HG02571 (cell line): ENCODE results near the gene ADAM21.
"Not testable (repeated sequence)": the region's sequence is repeated elsewhere in the genome, so short reads cannot be mapped to it uniquely, and the experiment has no call there.

Experiments
- ATAC-seq: cut with Tn5 transposase; IDR thresholded peaks from one replicate; pipeline ENCODE4 v1.9.1; 2021; ENCODE audit warnings: mild to moderate bottlenecking, moderate library complexity; ENCODE audit not compliant: unreplicated experiment

ADAM21 gene

GRCh38 chr14:70451874-70452273 lies at the start of gene ADAM21:
TSS of gene ADAM21 (plus strand) at chr14:70452174. CDS start at chr14:70457500, 5,326 bp downstream.
- ATAC-seq, result no peak

- ATAC-seq, result not testable (repeated sequence)
These were observed 48.6 kb upstream of the ADAM21 start for GRCh38 chr14:70403335-70403734.

- ATAC-seq, result not testable (repeated sequence)
These were observed 45.8 kb upstream of the ADAM21 start for GRCh38 chr14:70406216-70406615.

GRCh38 chr14:70407621-70408020 lies 44.4 kb upstream of the ADAM21 start:
- no peak for ATAC-seq

GRCh38 chr14:70415788-70416187 lies 36.2 kb upstream of the ADAM21 start:
- no peak for ATAC-seq

GRCh38 chr14:70416338-70416724 lies 35.6 kb upstream of the ADAM21 start:
- ATAC-seq, result no peak

- ATAC-seq, result peak; percentile 53
These were observed 35.1 kb upstream of the ADAM21 start, which contains the start of gene SYNJ2BP for GRCh38 chr14:70416725-70417349. TSS of gene SYNJ2BP (minus strand) at chr14:70417090. CDS start at chr14:70416963, 127 bp downstream.

- not testable (repeated sequence) for ATAC-seq
These were observed 32.6 kb upstream of the ADAM21 start for GRCh38 chr14:70419270-70419931.

GRCh38 chr14:70422538-70422937 lies 29.4 kb upstream of the ADAM21 start:
- no peak for ATAC-seq

- ATAC-seq, result no peak
These were observed 26.6 kb upstream of the ADAM21 start for GRCh38 chr14:70425354-70425753.

GRCh38 chr14:70426555-70426954 lies 25.4 kb upstream of the ADAM21 start:
- ATAC-seq, result not testable (repeated sequence)

- no peak for ATAC-seq
These were observed 15.1 kb upstream of the ADAM21 start for GRCh38 chr14:70436867-70437266.

GRCh38 chr14:70441641-70442040 lies 10.3 kb upstream of the ADAM21 start:
- ATAC-seq, result no peak

GRCh38 chr14:70442750-70443149 lies 9.2 kb upstream of the ADAM21 start:
- ATAC-seq, result no peak

- no peak for ATAC-seq
These were observed 3.2 kb upstream of the ADAM21 start for GRCh38 chr14:70448633-70449340.

- no peak for ATAC-seq
These were observed 2.8 kb downstream of the ADAM21 start for GRCh38 chr14:70454731-70455130.

GRCh38 chr14:70468731-70469130 lies 16.8 kb downstream of the ADAM21 start:
- ATAC-seq, result no peak

GRCh38 chr14:70470863-70471563 lies 19.0 kb downstream of the ADAM21 start:
- ATAC-seq, result not testable (repeated sequence)

- no peak for ATAC-seq
These were observed 20.5 kb downstream of the ADAM21 start for GRCh38 chr14:70472253-70473159.

GRCh38 chr14:70473825-70474224 lies 21.9 kb downstream of the ADAM21 start:
- no peak for ATAC-seq
